Activated T-cell treated with anti-CD3 and anti-CD28 coated beads, Interleukin-2, amount 50 U/mL, for 24 hours (primary cell): ENCODE data around the gene RILPL1.

Experiments used
- DNase-seq: peaks from one replicate; pipeline ENCODE4 v3.0.0-alpha.2; 2020
- H3K27ac Mint-ChIP-seq: 2 replicates; pipeline ENCODE4 v1.8.0; 2020; ENCODE audit warnings: mild to moderate bottlenecking, mixed read lengths
- H3K27me3 Mint-ChIP-seq: 2 replicates; pipeline ENCODE4 v1.8.0; 2020; ENCODE audit warnings: mixed read lengths
- H3K36me3 Mint-ChIP-seq: 2 replicates; pipeline ENCODE4 v1.8.0; 2020; ENCODE audit warnings: low read depth, mixed read lengths
- H3K4me1 Mint-ChIP-seq: 2 replicates; pipeline ENCODE4 v1.8.0; 2020; ENCODE audit warnings: low read depth, mixed read lengths
- H3K4me3 Mint-ChIP-seq: 2 replicates; pipeline ENCODE4 v1.8.0; 2020; ENCODE audit warnings: mild to moderate bottlenecking, moderate library complexity, mixed read lengths
- H3K9me3 Mint-ChIP-seq: 2 replicates; pipeline ENCODE4 v1.8.0; 2020; ENCODE audit warnings: mixed read lengths

The RILPL1 gene

GRCh38 chr12:123421314-123421713 lies 112.2 kb downstream of the RILPL1 start:
- H3K4me1 Mint-ChIP-seq = no peaks in the 10 kb centered on the region
- no peaks in the 10 kb centered on the region for H3K9me3 Mint-ChIP-seq
- DNase-seq = no peak
- no peak overlapping the region for H3K27ac Mint-ChIP-seq
- peaks cover 78% of the 10 kb centered on the region for H3K36me3 Mint-ChIP-seq
- no peak overlapping the region for H3K4me3 Mint-ChIP-seq
- no peaks in the 10 kb centered on the region for H3K27me3 Mint-ChIP-seq
